GM23338 (cell line): ENCODE data around the gene MRPL48. TPM values are rescaled to one million over a fixed set of nuclear protein-coding genes. Genes with fewer than 3 reads are reported as not detected.
A peak's percentile ranks its signal among the peaks of the same experiment; 100 is the strongest.
"Not testable (repeated sequence)": the region's sequence is repeated elsewhere in the genome, so short reads cannot be mapped to it uniquely, and the experiment has no call there.

Experiments used
- ATAC-seq: fragments of 200-7000 bp; cut with Tn5 transposase; 3 replicates; pipeline ENCODE4 v1.9.1; 2020
- DNase-seq: peaks from one replicate; pipeline ENCODE4 v3.0.0-alpha.2; 2015; ENCODE audit warnings: low spot score
- H2AFZ ChIP-seq: fragments of 200-600 bp; sonication (generic); 2 replicates; pipeline ENCODE4 v1.8.0; 2016; ENCODE audit warnings: antibody characterized with exemption, mild to moderate bottlenecking, moderate library complexity
- H3F3A ChIP-seq: fragments of 200-600 bp; sonication (generic); replicated peaks from 2 replicates; pipeline ENCODE4 v1.8.0; 2017; ENCODE audit warnings: antibody characterized with exemption, mixed run types, low read depth
- H3K27ac ChIP-seq: fragments of 200-600 bp; sonication (generic); 2 replicates; pipeline ENCODE4 v1.6.1; 2016; ENCODE audit warnings: low read depth
- H3K27me3 ChIP-seq: fragments of 200-600 bp; sonication (generic); 2 replicates; pipeline ENCODE4 v1.8.0; 2016; ENCODE audit warnings: mild to moderate bottlenecking, mixed run types, moderate library complexity; ENCODE audit not compliant: insufficient read depth
- H3K36me3 ChIP-seq: fragments of 200-600 bp; sonication (generic); 2 replicates; pipeline ENCODE4 v1.8.0; 2016; ENCODE audit warnings: mild to moderate bottlenecking; ENCODE audit not compliant: insufficient read depth
- H3K4me1 ChIP-seq: fragments of 200-600 bp; sonication (generic); 2 replicates; pipeline ENCODE4 v1.8.0; 2016; ENCODE audit warnings: mild to moderate bottlenecking, moderate library complexity; ENCODE audit not compliant: insufficient read depth
- H3K4me2 ChIP-seq: fragments of 200-600 bp; sonication (generic); 2 replicates; pipeline ENCODE4 v1.7.1; 2017; ENCODE audit warnings: mixed run types
- H3K4me3 ChIP-seq: fragments of 200-600 bp; sonication (generic); 2 replicates; pipeline ENCODE4 v1.6.1; 2016; ENCODE audit warnings: mixed run types
- H3K79me2 ChIP-seq: fragments of 200-600 bp; sonication (generic); replicated peaks from 2 replicates; pipeline ENCODE4 v1.8.0; 2017; ENCODE audit warnings: mild to moderate bottlenecking; ENCODE audit not compliant: insufficient read depth
- H3K9me2 ChIP-seq: fragments of 200-600 bp; sonication (generic); 2 replicates; pipeline ENCODE4 v1.8.0; 2017; ENCODE audit not compliant: insufficient read depth
- H4K20me1 ChIP-seq: fragments of 200-600 bp; sonication (generic); replicated peaks from 2 replicates; pipeline ENCODE4 v1.8.0; 2017; ENCODE audit warnings: mild to moderate bottlenecking; ENCODE audit not compliant: insufficient read depth
- H3K27ac Mint-ChIP-seq: 2 replicates; pipeline ENCODE4 v1.8.0; 2020; ENCODE audit warnings: inconsistent platforms, mild to moderate bottlenecking, moderate library complexity, mixed read lengths
- H3K27me3 Mint-ChIP-seq: 3 replicates; pipeline ENCODE4 v1.8.0; 2022; ENCODE audit warnings: low read depth, mild to moderate bottlenecking, moderate library complexity, mixed read lengths, inconsistent platforms; ENCODE audit not compliant: insufficient read depth, poor library complexity
- H3K36me3 Mint-ChIP-seq: 3 replicates; pipeline ENCODE4 v1.8.0; 2021; ENCODE audit warnings: low read depth, mild to moderate bottlenecking, inconsistent platforms, moderate library complexity, mixed read lengths
- H3K4me1 Mint-ChIP-seq: 3 replicates; pipeline ENCODE4 v1.8.0; 2020; ENCODE audit warnings: mild to moderate bottlenecking, inconsistent platforms, mixed read lengths
- H3K4me3 Mint-ChIP-seq: 3 replicates; pipeline ENCODE4 v1.8.0; 2021; ENCODE audit warnings: moderate library complexity, mild to moderate bottlenecking, inconsistent platforms, mixed read lengths
- H3K9me3 Mint-ChIP-seq: 3 replicates; pipeline ENCODE4 v1.8.0; 2020; ENCODE audit warnings: moderate library complexity, mild to moderate bottlenecking, inconsistent platforms, mixed read lengths
- ETS1 ChIP-seq: IDR thresholded peaks from 2 replicates; pipeline ENCODE4 v1.6.1; 2016; ENCODE audit warnings: antibody characterized with exemption
- EZH2phosphoT487 ChIP-seq: fragments of 200-600 bp; sonication (generic); IDR thresholded peaks from one replicate; pipeline ENCODE4 v1.8.1; 2018; ENCODE audit warnings: antibody characterized with exemption; ENCODE audit not compliant: unreplicated experiment
- JUNB ChIP-seq: IDR thresholded peaks from one replicate; pipeline ENCODE4 v1.6.1; 2016; ENCODE audit warnings: antibody characterized with exemption; ENCODE audit not compliant: unreplicated experiment
- NANOG ChIP-seq: IDR thresholded peaks from 2 replicates; pipeline ENCODE4 v1.6.1; 2016; ENCODE audit warnings: antibody characterized with exemption, borderline replicate concordance
- STAT1 ChIP-seq: IDR thresholded peaks from one replicate; pipeline ENCODE4 v1.6.1; 2016; ENCODE audit warnings: antibody characterized with exemption; ENCODE audit not compliant: unreplicated experiment
- ZNF331 ChIP-seq: fragments of 250-450 bp; sonication (Bioruptor Pico); IDR thresholded peaks from 2 replicates; pipeline ENCODE4 v1.5.0; 2020; ENCODE audit warnings: low read depth, mild to moderate bottlenecking, moderate library complexity
- polyA plus RNA-seq: library from polyadenylated mRNA; unstranded; fragments of >200 nt; fragmentation: Nextera tagmentation; extraction: Ambion mirVana; gene quantifications from 2 replicates; pipeline ENCODE4 v1.2.1, GENCODE V29; 2016
- total RNA-seq: library from RNA; depleted of rRNA; stranded (reverse); fragments of >200 nt; shearing (Covaris generic); gene quantifications from 2 replicates; pipeline ENCODE4 v1.2.3, GENCODE V29; 2014
- TF ChIP-seq, protein P1 (sequence below): fragments of 250-450 bp; sonication (Bioruptor Pico); IDR thresholded peaks from 2 replicates; pipeline ENCODE4 v1.5.0; 2020; ENCODE audit warnings: mild to moderate bottlenecking, moderate library complexity

Gene MRPL48
- total and polyA plus RNA-seq, 2 experiments from 2014 or later = 24.1 to 103 TPM

GRCh38 chr11:73878771-73879170 is 91.1 kb downstream of the MRPL48 start:
- Mint-ChIP-seq H3K36me3 (peaks cover 37% of the 10 kb centered on the region), H3K27me3 (peaks cover 17% of the 10 kb centered on the region), H3K4me1 (peaks cover 21% of the 10 kb centered on the region; the same call in 2 of the 3 replicates), H3K9me3 (no peaks in the 10 kb centered on the region), H3K4me3 (no peak overlapping the region), H3K27ac (0 out of 2 replicates have a peak overlapping the region, but pooled peaks have one; percentile 39)
- Histone ChIP-seq H3K4me3 (no peak overlapping the region), H3K4me1 (peaks cover 27% of the 10 kb centered on the region), H4K20me1 (no peaks in the 10 kb centered on the region; the same call in 1 of the 2 replicates), H3K27me3 (no peaks in the 10 kb centered on the region), H3K36me3 (peaks cover 8% of the 10 kb centered on the region; the same call in 1 of the 2 replicates), H2AFZ (no peak overlapping the region), H3K27ac (no peak overlapping the region), H3K9me2 (no peaks in the 10 kb centered on the region), H3F3A (peaks cover 15% of the 10 kb centered on the region), H3K79me2 (peaks cover 38% of the 10 kb centered on the region), H3K4me2 (no peak overlapping the region)
- DNase-seq (no peak), ATAC-seq (no peak)
- TF ChIP-seq ETS1 = no peak
- TF ChIP-seq EZH2phosphoT487 = no peak

DNA sequence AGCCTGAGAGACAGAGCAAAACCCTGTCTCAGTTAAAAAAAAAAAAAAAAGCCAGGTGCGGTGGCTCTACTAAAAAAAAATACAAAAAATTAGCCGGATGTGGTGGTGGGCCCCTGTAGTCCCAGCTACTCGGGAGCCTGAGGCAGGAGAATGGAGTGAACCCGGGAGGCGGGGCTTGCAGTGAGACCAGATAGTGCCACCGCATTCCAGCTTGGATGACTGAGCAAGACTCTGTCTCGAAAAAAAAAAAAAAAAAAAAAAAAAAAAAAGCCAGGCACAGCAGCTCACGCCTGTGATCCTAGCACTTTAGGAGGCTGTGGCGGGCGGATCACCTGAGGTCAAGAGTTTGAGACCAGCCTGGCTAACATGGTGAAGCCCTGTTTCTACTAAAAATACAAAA is 92.8 kb downstream of the MRPL48 start:
- not testable (repeated sequence) for H3K4me2 ChIP-seq, H3K36me3 ChIP-seq, H3K9me3 Mint-ChIP-seq, H2AFZ ChIP-seq, H3K9me2 ChIP-seq, H3K4me3 ChIP-seq, H3K27me3 ChIP-seq, H4K20me1 ChIP-seq, H3K4me3 Mint-ChIP-seq
- Mint-ChIP-seq H3K27ac (peak overlapping the region; percentile 91), H3K36me3 (peaks cover 23% of the 10 kb centered on the region), H3K4me1 (peaks cover 11% of the 10 kb centered on the region; the same call in 2 of the 3 replicates), H3K27me3 (peaks cover 15% of the 10 kb centered on the region)
- ATAC-seq (peak; percentile 4), DNase-seq (peak; percentile 78)
- H3K4me1 ChIP-seq = peaks cover 21% of the 10 kb centered on the region
- H3F3A ChIP-seq = peaks cover 13% of the 10 kb centered on the region; the same call in 1 of the 2 replicates
- H3K79me2 ChIP-seq = peaks cover 21% of the 10 kb centered on the region
- peak overlapping the region; percentile 61; the same call in 1 of the 2 replicates for H3K27ac ChIP-seq

DNA sequence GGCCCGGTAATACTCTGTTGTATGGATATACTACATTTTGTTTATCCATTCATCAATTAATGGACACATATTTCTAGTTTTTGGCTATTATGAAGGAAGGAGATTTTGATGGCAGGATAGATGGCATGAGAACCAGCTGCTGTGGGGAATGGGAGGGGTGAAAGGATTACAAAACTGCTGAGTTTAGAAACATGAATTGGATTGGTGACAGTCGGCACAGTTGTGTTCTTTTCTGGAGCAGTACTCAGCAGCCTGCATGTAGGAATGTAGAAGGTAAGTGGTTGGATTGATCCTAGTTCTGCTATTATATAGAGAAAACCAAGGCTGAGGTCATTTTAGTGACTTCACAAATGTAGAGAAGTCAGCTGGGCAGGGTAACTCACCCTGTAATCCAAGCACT is 96.2 kb downstream of the MRPL48 start:
- Histone ChIP-seq H3K9me2 (no peaks in the 10 kb centered on the region), H3K4me3 (no peak overlapping the region), H3K27ac (no peak overlapping the region), H3K4me2 (no peak overlapping the region), H3K36me3 (no peaks in the 10 kb centered on the region), H3K27me3 (no peaks in the 10 kb centered on the region), H2AFZ (no peak overlapping the region), H3K79me2 (no peaks in the 10 kb centered on the region), H4K20me1 (no peaks in the 10 kb centered on the region), H3F3A (no peaks in the 10 kb centered on the region), H3K4me1 (no peaks in the 10 kb centered on the region; the same call in 1 of the 2 replicates)
- Mint-ChIP-seq H3K4me3 (no peak overlapping the region), H3K27ac (no peak overlapping the region), H3K27me3 (peaks cover 7% of the 10 kb centered on the region), H3K36me3 (peaks cover 19% of the 10 kb centered on the region), H3K4me1 (peaks cover 4% of the 10 kb centered on the region; the same call in 1 of the 3 replicates), H3K9me3 (no peaks in the 10 kb centered on the region)
- ATAC-seq (no peak), DNase-seq (no peak)
- TF ChIP-seq JUNB (no peak), ZNF331 (no peak), STAT1 (no peak), NANOG (no peak)
- TF ChIP-seq, protein P1, sequence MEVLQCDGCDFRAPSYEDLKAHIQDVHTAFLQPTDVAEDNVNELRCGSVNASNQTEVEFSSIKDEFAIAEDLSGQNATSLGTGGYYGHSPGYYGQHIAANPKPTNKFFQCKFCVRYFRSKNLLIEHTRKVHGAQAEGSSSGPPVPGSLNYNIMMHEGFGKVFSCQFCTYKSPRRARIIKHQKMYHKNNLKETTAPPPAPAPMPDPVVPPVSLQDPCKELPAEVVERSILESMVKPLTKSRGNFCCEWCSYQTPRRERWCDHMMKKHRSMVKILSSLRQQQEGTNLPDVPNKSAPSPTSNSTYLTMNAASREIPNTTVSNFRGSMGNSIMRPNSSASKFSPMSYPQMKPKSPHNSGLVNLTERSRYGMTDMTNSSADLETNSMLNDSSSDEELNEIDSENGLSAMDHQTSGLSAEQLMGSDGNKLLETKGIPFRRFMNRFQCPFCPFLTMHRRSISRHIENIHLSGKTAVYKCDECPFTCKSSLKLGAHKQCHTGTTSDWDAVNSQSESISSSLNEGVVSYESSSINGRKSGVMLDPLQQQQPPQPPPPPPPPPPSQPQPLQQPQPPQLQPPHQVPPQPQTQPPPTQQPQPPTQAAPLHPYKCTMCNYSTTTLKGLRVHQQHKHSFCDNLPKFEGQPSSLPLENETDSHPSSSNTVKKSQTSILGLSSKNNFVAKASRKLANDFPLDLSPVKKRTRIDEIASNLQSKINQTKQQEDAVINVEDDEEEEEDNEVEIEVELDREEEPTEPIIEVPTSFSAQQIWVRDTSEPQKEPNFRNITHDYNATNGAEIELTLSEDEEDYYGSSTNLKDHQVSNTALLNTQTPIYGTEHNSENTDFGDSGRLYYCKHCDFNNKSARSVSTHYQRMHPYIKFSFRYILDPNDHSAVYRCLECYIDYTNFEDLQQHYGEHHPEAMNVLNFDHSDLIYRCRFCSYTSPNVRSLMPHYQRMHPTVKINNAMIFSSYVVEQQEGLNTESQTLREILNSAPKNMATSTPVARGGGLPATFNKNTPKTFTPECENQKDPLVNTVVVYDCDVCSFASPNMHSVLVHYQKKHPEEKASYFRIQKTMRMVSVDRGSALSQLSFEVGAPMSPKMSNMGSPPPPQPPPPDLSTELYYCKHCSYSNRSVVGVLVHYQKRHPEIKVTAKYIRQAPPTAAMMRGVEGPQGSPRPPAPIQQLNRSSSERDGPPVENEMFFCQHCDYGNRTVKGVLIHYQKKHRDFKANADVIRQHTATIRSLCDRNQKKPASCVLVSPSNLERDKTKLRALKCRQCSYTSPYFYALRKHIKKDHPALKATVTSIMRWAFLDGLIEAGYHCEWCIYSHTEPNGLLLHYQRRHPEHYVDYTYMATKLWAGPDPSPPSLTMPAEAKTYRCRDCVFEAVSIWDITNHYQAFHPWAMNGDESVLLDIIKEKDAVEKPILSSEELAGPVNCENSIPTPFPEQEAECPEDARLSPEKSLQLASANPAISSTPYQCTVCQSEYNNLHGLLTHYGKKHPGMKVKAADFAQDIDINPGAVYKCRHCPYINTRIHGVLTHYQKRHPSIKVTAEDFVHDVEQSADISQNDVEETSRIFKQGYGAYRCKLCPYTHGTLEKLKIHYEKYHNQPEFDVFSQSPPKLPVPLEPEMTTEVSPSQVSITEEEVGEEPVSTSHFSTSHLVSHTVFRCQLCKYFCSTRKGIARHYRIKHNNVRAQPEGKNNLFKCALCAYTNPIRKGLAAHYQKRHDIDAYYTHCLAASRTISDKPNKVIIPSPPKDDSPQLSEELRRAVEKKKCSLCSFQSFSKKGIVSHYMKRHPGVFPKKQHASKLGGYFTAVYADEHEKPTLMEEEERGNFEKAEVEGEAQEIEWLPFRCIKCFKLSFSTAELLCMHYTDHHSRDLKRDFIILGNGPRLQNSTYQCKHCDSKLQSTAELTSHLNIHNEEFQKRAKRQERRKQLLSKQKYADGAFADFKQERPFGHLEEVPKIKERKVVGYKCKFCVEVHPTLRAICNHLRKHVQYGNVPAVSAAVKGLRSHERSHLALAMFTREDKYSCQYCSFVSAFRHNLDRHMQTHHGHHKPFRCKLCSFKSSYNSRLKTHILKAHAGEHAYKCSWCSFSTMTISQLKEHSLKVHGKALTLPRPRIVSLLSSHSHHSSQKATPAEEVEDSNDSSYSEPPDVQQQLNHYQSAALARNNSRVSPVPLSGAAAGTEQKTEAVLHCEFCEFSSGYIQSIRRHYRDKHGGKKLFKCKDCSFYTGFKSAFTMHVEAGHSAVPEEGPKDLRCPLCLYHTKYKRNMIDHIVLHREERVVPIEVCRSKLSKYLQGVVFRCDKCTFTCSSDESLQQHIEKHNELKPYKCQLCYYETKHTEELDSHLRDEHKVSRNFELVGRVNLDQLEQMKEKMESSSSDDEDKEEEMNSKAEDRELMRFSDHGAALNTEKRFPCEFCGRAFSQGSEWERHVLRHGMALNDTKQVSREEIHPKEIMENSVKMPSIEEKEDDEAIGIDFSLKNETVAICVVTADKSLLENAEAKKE (CRISPR knock-in tag) = no peak
